GM21360 (cell line): Measurements from ENCODE around the gene THSD4.

Experiments used
- ATAC-seq: cut with Tn5 transposase; IDR thresholded peaks from one replicate; pipeline ENCODE4 v1.9.1; 2021; ENCODE audit warnings: mild to moderate bottlenecking, moderate library complexity; ENCODE audit not compliant: unreplicated experiment

THSD4 gene

DNA sequence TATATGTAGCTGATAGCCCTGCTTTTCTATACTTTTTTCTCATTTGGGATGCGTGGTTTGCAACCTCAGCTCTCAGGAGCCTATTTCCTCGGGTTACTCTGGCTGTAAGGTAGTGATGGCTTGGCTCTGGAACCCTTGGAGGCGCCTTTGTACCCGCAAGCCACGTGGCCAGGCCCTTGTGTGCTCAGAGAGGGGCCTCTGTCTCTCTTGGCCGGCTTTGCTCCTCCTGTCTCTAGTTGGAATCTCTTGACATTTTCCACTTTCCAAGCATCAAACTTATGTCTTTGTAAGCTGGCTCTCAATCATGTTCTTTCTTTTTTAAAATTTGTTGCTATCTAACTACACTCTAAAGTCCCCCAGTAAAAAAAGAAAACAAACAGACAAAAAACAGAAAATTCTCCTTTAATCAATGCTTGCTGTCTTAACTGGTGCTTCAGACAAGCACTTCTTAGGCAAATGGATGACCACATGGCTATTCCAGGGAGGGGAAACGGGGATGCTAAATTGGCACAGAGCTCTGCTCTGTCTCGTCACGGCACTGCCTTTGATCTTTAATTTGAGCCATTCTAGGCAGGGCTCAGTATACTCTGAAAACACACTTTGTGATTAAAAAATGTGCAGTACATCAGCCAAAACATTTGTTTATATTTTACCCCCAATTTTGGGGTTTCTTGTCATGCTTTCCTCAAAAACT is 514.7 kb downstream of the THSD4 start:
- ATAC-seq = no peak

GRCh38 chr15:71630475-71630809 is 515.2 kb downstream of the THSD4 start:
- no peak for ATAC-seq

- no peak for ATAC-seq
Measured at GRCh38 chr15:71632576-71633195, 517.4 kb downstream of the THSD4 start.

- ATAC-seq = no peak
Measured at GRCh38 chr15:71634820-71635560, 519.7 kb downstream of the THSD4 start.

DNA sequence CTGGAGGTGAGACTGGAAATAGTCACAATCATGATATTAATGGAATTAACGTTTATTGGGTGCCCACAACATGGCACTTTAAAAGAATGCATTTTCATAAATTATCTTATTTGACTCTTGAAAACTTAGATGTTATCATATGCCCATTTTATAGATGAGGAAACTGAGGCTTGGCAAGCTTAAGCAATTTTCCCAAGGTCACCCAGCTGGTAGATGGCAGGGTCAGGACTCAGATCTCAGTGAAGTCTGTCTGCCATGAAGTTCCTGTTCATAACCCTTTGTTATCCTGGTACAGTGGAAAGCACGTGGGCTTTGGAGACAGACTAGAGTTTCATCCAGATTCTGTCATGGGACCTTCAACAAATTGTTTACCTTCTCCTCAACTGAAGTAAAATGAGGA is 520.5 kb downstream of the THSD4 start:
- no peak for ATAC-seq

DNA sequence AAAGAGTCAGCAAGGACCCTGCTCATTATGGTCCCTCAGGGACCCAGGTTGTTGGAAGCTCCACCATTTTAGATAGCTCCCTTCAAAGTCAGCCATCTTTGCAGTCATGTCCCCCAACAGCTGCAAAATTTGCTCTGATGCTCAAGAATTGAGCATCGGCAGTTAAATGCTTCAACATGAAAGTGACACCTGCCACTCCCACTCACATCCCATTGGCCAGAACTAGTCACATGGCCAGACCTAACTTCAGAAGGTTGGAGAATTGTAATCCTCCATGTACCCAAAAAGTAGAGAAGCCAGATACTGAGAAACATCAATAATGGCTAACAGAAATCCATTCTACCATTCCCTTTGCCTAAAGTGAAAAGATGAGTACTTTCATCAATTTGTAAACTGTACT is 523.6 kb downstream of the THSD4 start:
- no peak for ATAC-seq

- no peak for ATAC-seq
Measured at GRCh38 chr15:71639471-71639870, 524.2 kb downstream of the THSD4 start.

DNA sequence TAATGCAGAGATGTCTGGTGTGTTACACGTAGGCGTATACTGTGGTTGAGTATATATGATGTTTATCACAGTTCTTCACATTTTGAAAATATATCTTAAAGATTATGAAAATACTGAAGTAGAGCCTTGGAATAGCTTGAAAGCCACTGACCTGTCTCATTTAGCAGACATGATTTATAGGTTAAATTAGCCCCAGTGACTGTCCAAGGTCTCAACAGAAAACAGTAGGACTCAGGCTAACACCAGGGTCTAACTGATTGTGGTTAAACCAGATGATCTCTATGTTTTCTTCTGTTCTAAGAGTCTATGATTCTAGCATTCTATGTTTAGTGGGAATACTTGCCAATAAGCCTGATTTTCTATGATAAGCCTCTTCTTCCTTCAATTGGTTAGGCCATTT is 528.6 kb downstream of the THSD4 start:
- no peak for ATAC-seq

DNA sequence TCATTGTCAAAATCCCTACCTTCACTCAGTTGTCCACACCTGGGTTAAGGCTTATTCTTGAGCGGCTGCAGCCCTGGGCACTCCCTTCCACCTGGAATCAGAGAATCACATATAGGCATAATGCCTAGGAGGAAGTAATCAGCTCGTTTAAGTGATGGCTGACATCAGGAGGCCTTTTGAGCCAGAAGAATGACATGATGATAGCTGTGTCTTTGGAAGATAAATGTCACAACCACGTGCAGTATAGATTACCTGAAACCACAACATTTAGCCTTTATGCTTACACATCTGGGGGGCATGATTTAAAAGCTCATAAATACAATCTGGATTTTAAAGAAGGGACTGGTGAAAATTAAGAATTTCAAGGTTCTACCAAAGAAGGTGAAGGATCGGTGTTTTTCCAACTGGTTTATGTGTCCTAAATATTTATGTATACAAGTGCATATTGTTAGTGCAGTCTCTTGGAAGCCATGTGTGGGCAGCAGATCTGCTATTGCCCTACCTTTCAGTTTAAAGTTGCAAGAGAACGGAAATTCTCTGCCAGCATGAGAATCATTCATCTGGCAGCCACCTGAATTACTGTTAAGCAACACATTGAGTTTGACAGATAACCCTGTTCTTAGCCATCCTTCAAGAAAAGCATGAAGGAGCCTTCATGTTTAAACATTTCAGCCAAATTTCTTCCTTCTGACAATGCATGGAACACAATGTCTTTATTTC is 531.7 kb downstream of the THSD4 start:
- no peak for ATAC-seq

DNA sequence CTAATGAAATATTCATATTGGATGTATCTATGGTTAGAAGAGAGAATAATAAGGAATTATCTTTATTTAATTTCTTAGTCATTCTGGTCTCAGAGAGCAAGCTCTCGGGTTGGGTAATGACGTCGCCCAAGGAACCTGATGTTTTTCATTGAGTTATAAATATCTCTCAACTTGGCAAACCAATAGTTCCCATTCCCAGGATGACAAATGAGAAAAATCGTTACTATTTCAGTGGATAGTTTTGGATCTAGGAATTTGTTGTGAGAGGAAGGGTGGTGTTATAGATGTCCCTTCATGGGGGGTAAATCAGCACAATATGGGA is 532.2 kb downstream of the THSD4 start:
- ATAC-seq = no peak

DNA sequence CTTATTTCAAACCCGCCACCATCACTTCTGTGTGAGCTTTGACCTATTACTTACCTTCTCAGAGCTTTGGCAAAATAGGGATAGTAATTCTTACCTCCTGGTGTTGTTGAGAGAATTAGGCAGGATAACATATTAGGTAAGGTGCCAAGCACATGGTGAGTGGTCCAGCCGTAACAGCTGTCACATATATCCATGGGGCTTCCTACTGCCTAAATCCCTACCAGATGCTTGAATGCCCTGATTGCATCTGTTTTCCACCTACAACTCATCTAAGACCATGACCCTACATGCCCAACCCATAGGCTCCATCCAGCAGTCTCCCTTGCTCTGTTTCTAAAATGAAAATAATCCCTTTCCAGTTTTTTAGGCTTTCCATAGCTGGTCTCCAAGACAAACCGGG is 532.8 kb downstream of the THSD4 start:
- no peak for ATAC-seq

GRCh38 chr15:71649894-71650293 is 534.6 kb downstream of the THSD4 start:
- no peak for ATAC-seq

- no peak for ATAC-seq
Measured at GRCh38 chr15:71650603-71651002, 535.3 kb downstream of the THSD4 start.

DNA sequence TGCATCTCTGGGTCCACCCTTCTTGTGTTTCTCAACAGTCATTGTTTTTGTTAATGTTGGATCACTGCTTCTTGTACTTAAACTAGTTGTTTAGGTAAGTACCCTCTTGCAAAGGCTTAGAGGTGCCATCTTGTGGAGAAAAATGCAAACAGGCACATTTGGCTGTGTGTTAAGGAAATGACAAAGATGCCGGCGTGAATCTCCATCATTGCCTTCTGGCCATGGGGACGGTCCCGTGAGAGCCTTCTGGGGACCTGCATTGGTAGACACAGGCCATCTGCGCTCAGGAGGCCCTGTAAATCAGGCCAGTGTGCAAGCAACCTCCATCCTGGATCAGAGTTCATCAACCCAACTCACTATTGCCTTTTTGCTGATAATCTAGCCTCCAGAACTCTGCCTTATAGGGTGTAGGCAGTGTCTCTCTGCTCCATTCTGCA is 536.5 kb downstream of the THSD4 start:
- ATAC-seq = no peak

- no peak for ATAC-seq
Measured at GRCh38 chr15:71654042-71654719, 538.9 kb downstream of the THSD4 start.

GRCh38 chr15:71654720-71655174 is 539.5 kb downstream of the THSD4 start:
- no peak for ATAC-seq

- ATAC-seq = no peak
Measured at GRCh38 chr15:71656425-71656824, 541.2 kb downstream of the THSD4 start.

DNA sequence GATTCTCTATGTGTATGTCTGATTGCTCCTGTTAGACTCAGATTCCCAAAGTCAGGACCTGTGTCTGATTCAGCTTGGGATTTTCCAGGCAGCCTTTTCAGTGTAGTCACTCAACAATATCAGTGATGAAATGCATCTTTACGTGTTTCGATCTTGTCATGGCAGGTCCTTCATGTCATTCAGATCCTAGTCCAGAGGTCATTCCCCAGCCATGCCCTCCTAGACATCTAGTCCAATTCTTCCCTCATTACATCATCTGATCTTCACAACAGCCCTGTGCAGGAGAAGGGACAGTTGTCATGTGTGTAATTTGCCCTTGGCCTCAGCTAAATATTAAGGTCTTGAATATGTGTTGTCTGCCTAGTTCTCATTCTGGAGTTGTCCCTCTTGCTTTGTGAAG is 541.9 kb downstream of the THSD4 start:
- ATAC-seq = no peak

DNA sequence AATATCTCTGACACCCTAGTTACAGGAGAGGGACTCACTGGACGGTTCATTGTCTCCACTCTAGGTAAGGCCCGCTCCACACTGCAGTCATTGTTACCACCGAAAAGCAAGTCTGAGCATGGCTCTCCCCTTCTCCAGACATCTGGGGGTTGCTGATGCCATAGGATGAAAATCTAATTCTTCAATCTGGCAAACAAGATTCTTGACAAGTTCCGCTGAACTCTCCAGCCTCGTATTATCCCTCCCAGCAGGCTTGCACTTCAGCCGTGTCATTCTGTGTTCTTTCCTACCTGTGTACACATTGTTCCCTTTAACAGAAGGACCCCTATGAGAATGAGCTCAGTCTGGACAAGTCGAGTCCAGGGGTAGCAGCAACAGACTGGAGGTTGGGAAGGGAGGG is 542.8 kb downstream of the THSD4 start:
- no peak for ATAC-seq

DNA sequence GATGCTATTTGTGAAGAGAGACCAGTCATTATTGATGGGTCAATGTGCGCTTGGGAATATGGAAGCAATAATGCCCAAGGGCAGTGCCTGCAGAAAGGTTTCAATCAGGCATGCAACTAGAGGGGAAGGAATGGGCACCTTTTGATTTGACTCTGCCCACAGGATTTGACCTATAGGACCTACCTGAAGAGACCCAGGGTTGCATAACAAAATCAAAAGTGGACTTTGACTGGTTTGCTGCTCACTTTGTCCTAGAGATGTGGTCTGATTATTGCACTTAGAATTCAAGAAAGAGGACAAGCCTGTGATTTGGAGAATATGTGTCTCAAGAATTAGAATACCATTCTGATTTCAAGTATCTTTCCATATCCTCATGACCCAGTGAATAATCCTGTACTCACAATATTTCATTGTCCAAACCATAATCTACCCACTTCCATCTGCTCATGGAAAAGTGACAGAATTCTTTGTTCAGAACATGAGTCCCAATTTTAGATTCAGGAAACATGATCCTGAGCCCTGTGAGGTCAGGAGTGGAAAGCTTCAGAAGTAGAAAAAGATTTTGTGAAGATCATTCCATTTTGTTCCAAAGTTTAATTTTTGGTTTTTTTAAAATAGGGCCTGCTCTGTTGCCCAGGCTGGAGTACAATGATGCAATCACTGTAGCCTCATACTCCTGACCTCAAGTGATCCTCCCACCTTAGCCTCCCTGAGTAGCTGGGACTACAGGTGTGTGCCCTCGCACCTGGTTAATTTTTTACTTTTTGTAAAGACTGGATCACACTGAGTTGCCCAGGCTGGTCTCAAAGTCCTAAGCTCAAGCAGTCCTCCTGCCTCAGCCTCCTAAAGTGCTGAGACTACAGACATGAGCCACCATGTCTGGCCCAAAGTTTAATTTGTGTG is 543.8 kb downstream of the THSD4 start:
- ATAC-seq = no peak
